HFF-Myc (cell line): ENCODE measurements around the gene MYO3B.

ENCODE experiments used
- DNase-seq: peaks from one replicate; pipeline ENCODE4 v3.0.0-alpha.2; 2011; ENCODE audit warnings: low read depth; ENCODE audit errors: extremely low read depth
- H3K4me3 ChIP-seq: replicated peaks from 2 replicates; pipeline ENCODE4 v1.5.1; 2011; ENCODE audit warnings: low read depth, mild to moderate bottlenecking, control low read depth, low read length
- CTCF ChIP-seq: IDR thresholded peaks from 2 replicates; pipeline ENCODE4 v1.5.1; 2012; ENCODE audit warnings: mild to moderate bottlenecking, low read depth, low read length, control low read depth; ENCODE audit errors: missing control alignments

MYO3B gene

DNA sequence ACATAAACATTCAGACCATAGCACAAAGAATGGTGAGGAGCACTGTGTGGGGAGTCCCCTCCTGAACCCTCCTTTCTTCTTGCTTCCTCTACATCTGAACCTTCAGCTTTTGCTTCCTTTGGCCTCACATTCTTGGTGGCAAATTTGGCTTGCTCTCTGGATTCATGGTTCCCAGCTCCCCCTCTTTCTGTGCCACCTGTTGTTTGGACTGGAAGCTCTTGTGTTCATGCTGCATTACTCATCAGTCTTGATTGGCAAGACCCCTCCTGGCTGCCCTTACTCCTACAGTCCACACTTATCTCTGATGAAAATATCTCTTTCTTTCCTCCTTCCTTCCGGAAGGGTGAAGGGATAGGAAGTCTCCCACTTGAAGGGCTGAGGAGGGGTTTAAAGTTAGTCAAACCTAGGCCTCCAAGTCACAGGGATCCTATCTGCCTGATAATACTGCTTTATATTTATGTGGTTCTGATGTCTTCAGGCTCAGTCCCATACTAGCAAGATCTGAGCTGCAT lies 70.0 kb downstream of the MYO3B start:
- DNase-seq, result no peak
- TF ChIP-seq CTCF, result no peak

DNA sequence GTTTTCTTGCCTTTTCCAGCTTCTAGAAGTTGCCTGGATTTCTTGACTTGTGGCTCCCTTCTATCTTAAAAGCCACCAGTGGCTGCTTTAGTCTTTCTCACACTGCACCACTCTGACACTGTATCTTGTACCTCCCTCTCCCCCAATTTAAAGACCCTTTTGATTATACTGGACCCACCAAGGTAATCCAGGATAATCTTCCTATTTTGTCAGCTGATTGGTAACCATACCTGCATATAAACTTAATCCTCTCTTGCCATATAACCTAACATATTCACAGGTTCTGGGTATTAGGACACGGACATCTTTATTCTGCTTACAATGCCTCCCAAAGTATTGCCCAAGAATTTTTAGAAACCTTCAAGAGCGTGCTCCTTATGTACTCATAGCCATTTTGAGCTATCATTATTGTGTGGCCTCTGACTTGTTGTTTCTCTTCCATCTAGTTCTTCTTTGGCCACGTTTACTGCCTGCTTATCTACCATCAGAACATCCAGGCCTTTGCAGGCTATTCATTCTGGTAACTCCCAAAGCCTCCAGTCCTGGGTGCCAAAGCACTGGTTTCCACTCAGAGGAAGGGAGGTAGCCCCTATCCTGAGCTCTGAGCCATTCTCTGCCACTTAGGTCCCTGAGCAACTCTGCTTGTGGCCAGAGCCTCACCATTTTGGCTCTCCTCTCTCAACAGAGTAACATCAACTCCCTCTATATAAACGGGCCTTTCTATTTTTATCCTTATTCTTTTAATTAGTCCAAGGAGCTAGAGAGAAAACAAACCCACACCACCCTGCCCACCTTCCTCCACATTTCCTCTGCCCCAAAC lies 70.8 kb downstream of the MYO3B start:
- no peak for DNase-seq
- no peak for TF ChIP-seq CTCF
- H3K4me3 ChIP-seq, result no peak overlapping the region

More for the DNA sequence above, 70.0 kb downstream of the MYO3B start:
- H3K4me3 ChIP-seq, result no peak overlapping the region

GRCh38 chr2:170249761-170250160 lies 71.8 kb downstream of the MYO3B start:
- H3K4me3 ChIP-seq, result no peak overlapping the region
- DNase-seq, result no peak
- no peak for TF ChIP-seq CTCF

GRCh38 chr2:170250584-170250983 lies 72.6 kb downstream of the MYO3B start:
- H3K4me3 ChIP-seq, result no peak overlapping the region
- DNase-seq, result no peak
- TF ChIP-seq CTCF, result no peak

DNA sequence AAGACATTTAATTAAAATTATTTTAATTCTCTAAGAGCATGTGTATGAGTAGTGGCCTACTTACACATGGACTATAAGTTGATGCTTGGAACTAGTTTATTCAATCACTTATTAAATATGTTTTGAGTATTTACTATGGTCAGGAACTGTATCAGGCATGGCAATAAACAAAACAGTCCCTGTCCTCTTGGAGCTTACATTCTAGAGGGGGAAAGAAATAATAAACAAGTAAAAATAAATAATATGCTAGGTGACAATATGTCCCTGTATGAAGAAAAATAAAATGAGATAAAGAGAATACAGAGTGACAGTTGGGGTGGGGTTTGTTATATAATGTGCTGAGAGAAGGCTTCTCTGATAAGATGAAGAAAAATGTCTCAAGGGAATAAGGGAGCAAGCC lies 74.5 kb downstream of the MYO3B start:
- H3K4me3 ChIP-seq, result no peak overlapping the region
- no peak for DNase-seq
- no peak for TF ChIP-seq CTCF

DNA sequence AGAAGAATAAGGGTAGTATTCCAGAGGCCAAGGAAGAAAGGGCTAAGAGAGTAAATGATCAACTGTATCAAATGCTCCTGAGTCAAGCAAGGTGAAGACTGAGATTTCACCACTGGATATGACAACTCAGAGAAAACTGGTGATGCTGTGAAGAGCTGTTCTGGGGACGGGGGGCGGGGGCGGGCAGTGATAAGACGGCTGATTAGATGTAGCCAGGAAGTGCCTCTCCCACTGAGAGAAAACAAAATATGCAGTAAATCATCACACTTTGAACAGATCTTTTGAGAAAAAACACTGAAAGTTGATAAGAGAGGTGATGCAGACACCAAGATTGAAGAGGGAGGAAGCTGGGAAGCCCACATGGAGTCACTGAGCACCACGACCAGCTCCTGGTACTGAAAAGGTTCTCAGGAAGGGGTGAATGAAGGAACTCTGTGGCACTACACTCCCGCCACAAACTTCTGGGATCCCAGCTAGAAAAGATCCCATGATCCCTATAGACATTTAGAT lies 75.8 kb downstream of the MYO3B start:
- no peak overlapping the region for H3K4me3 ChIP-seq
- DNase-seq, result no peak
- no peak for TF ChIP-seq CTCF
